ENCODE measurements around the gene ADAMTSL3.
"Not testable (repeated sequence)": the region's sequence is repeated elsewhere in the genome, so short reads cannot be mapped to it uniquely, and the experiment has no call there.

ADAMTSL3 gene

GRCh38 chr15:83964967-83965366 is 311.0 kb downstream of the ADAMTSL3 start:
- H3K4me3 ChIP-seq (ENCODE audit: low read depth in 1 of 5, low read length in 5 of 5); H3K27me3 ChIP-seq (ENCODE audit: control insufficient read depth in 5 of 5, insufficient read depth in 4 of 5, low read length in 5 of 5); H3K27ac ChIP-seq (ENCODE audit: low read depth, low read length); H3K9ac ChIP-seq (ENCODE audit: low read length in 5 of 5); H3K36me3 ChIP-seq (ENCODE audit: control insufficient read depth in 5 of 5, insufficient read depth in 5 of 5, low read length in 5 of 5); H3K9me3 ChIP-seq (ENCODE audit: control insufficient read depth in 5 of 5, low read length in 5 of 5); H3K4me1 ChIP-seq (ENCODE audit: control insufficient read depth in 5 of 5, insufficient read depth in 5 of 5, low read length in 5 of 5): not testable (repeated sequence)

GRCh38 chr15:83970295-83970890 is 316.5 kb downstream of the ADAMTSL3 start:
- Histone ChIP-seq H3K27me3 (ENCODE audit: control insufficient read depth in 5 of 5, insufficient read depth in 4 of 5, low read length in 5 of 5) (no peaks in the 10 kb centered on the region), H3K9ac (ENCODE audit: low read length in 5 of 5) (no peak overlapping the region), H3K4me1 (ENCODE audit: control insufficient read depth in 5 of 5, insufficient read depth in 5 of 5, low read length in 5 of 5) (no peaks in the 10 kb centered on the region), H3K4me3 (ENCODE audit: low read depth in 1 of 5, low read length in 5 of 5) (no peak overlapping the region), H3K36me3 (ENCODE audit: control insufficient read depth in 5 of 5, insufficient read depth in 5 of 5, low read length in 5 of 5) (peaks cover 0 to 3% (median 0%) of the 10 kb centered on the region in 5 donors), H3K27ac (ENCODE audit: low read depth, low read length) (no peak overlapping the region), H3K9me3 (ENCODE audit: control insufficient read depth in 5 of 5, low read length in 5 of 5) (peaks cover 0 to 4% (median 0%) of the 10 kb centered on the region in 5 donors)

- Histone ChIP-seq H3K36me3 (ENCODE audit: control insufficient read depth in 5 of 5, insufficient read depth in 5 of 5, low read length in 5 of 5) (peaks cover 0 to 3% (median 0%) of the 10 kb centered on the region in 5 donors), H3K4me3 (ENCODE audit: low read depth in 1 of 5, low read length in 5 of 5) (no peak overlapping the region), H3K9ac (ENCODE audit: low read length in 5 of 5) (no peak overlapping the region), H3K27me3 (ENCODE audit: control insufficient read depth in 5 of 5, insufficient read depth in 4 of 5, low read length in 5 of 5) (no peaks in the 10 kb centered on the region), H3K9me3 (ENCODE audit: control insufficient read depth in 5 of 5, low read length in 5 of 5) (peaks cover 0 to 10% (median 4%) of the 10 kb centered on the region in 5 donors), H3K27ac (ENCODE audit: low read depth, low read length) (no peak overlapping the region), H3K4me1 (ENCODE audit: control insufficient read depth in 5 of 5, insufficient read depth in 5 of 5, low read length in 5 of 5) (no peaks in the 10 kb centered on the region)
Observed at GRCh38 chr15:83971992-83972391, 318.1 kb downstream of the ADAMTSL3 start.

GRCh38 chr15:83973816-83974215 is 319.9 kb downstream of the ADAMTSL3 start:
- Histone ChIP-seq H3K4me1 (ENCODE audit: control insufficient read depth in 5 of 5, insufficient read depth in 5 of 5, low read length in 5 of 5) (no peaks in the 10 kb centered on the region), H3K36me3 (ENCODE audit: control insufficient read depth in 5 of 5, insufficient read depth in 5 of 5, low read length in 5 of 5) (peaks cover 0 to 3% (median 0%) of the 10 kb centered on the region in 5 donors), H3K27ac (ENCODE audit: low read depth, low read length) (no peak overlapping the region), H3K4me3 (ENCODE audit: low read depth in 1 of 5, low read length in 5 of 5) (no peak overlapping the region), H3K9ac (ENCODE audit: low read length in 5 of 5) (no peak overlapping the region), H3K9me3 (ENCODE audit: control insufficient read depth in 5 of 5, low read length in 5 of 5) (peaks cover 0 to 9% (median 3%) of the 10 kb centered on the region in 5 donors), H3K27me3 (ENCODE audit: control insufficient read depth in 5 of 5, insufficient read depth in 4 of 5, low read length in 5 of 5) (no peaks in the 10 kb centered on the region)

GRCh38 chr15:83977992-83978391 is 324.1 kb downstream of the ADAMTSL3 start:
- Histone ChIP-seq H3K4me3 (ENCODE audit: low read depth in 1 of 5, low read length in 5 of 5) (no peak overlapping the region), H3K4me1 (ENCODE audit: control insufficient read depth in 5 of 5, insufficient read depth in 5 of 5, low read length in 5 of 5) (no peaks in the 10 kb centered on the region), H3K9ac (ENCODE audit: low read length in 5 of 5) (no peak overlapping the region), H3K27me3 (ENCODE audit: control insufficient read depth in 5 of 5, insufficient read depth in 4 of 5, low read length in 5 of 5) (no peaks in the 10 kb centered on the region), H3K36me3 (ENCODE audit: control insufficient read depth in 5 of 5, insufficient read depth in 5 of 5, low read length in 5 of 5) (peaks cover 0 to 12% (median 4%) of the 10 kb centered on the region in 5 donors), H3K27ac (ENCODE audit: low read depth, low read length) (no peak overlapping the region), H3K9me3 (ENCODE audit: control insufficient read depth in 5 of 5, low read length in 5 of 5) (peaks cover 0 to 9% (median 3%) of the 10 kb centered on the region in 5 donors)

GRCh38 chr15:83978588-83978987 is 324.7 kb downstream of the ADAMTSL3 start:
- no peaks in the 10 kb centered on the region for H3K4me1 ChIP-seq (ENCODE audit: control insufficient read depth in 5 of 5, insufficient read depth in 5 of 5, low read length in 5 of 5)
- no peak overlapping the region for H3K27ac ChIP-seq (ENCODE audit: low read depth, low read length)
- no peak overlapping the region for H3K9ac ChIP-seq (ENCODE audit: low read length in 5 of 5)
- H3K27me3 ChIP-seq (ENCODE audit: control insufficient read depth in 5 of 5, insufficient read depth in 4 of 5, low read length in 5 of 5), result no peaks in the 10 kb centered on the region
- peaks cover 0 to 12% (median 4%) of the 10 kb centered on the region in 5 donors for H3K36me3 ChIP-seq (ENCODE audit: control insufficient read depth in 5 of 5, insufficient read depth in 5 of 5, low read length in 5 of 5)
- no peak overlapping the region for H3K4me3 ChIP-seq (ENCODE audit: low read depth in 1 of 5, low read length in 5 of 5)
- H3K9me3 ChIP-seq (ENCODE audit: control insufficient read depth in 5 of 5, low read length in 5 of 5), result peaks cover 0 to 9% (median 3%) of the 10 kb centered on the region in 5 donors

- no peak overlapping the region for H3K4me3 ChIP-seq (ENCODE audit: low read depth in 1 of 5, low read length in 5 of 5)
- peaks cover 0 to 12% (median 4%) of the 10 kb centered on the region in 5 donors for H3K36me3 ChIP-seq (ENCODE audit: control insufficient read depth in 5 of 5, insufficient read depth in 5 of 5, low read length in 5 of 5)
- H3K27ac ChIP-seq (ENCODE audit: low read depth, low read length), result no peak overlapping the region
- H3K9me3 ChIP-seq (ENCODE audit: control insufficient read depth in 5 of 5, low read length in 5 of 5), result peaks cover 0 to 9% (median 3%) of the 10 kb centered on the region in 5 donors
- H3K9ac ChIP-seq (ENCODE audit: low read length in 5 of 5), result no peak overlapping the region
- no peaks in the 10 kb centered on the region for H3K4me1 ChIP-seq (ENCODE audit: control insufficient read depth in 5 of 5, insufficient read depth in 5 of 5, low read length in 5 of 5)
- H3K27me3 ChIP-seq (ENCODE audit: control insufficient read depth in 5 of 5, insufficient read depth in 4 of 5, low read length in 5 of 5), result no peaks in the 10 kb centered on the region
Observed at GRCh38 chr15:83980637-83981036, 326.7 kb downstream of the ADAMTSL3 start.

- no peak overlapping the region for H3K9ac ChIP-seq (ENCODE audit: low read length in 5 of 5)
- H3K9me3 ChIP-seq (ENCODE audit: control insufficient read depth in 5 of 5, low read length in 5 of 5), result peaks cover 0 to 3% (median 0%) of the 10 kb centered on the region in 5 donors
- no peak overlapping the region for H3K4me3 ChIP-seq (ENCODE audit: low read depth in 1 of 5, low read length in 5 of 5)
- H3K27ac ChIP-seq (ENCODE audit: low read depth, low read length), result no peak overlapping the region
- peaks cover 0 to 12% (median 4%) of the 10 kb centered on the region in 5 donors for H3K36me3 ChIP-seq (ENCODE audit: control insufficient read depth in 5 of 5, insufficient read depth in 5 of 5, low read length in 5 of 5)
- no peaks in the 10 kb centered on the region for H3K27me3 ChIP-seq (ENCODE audit: control insufficient read depth in 5 of 5, insufficient read depth in 4 of 5, low read length in 5 of 5)
- no peaks in the 10 kb centered on the region for H3K4me1 ChIP-seq (ENCODE audit: control insufficient read depth in 5 of 5, insufficient read depth in 5 of 5, low read length in 5 of 5)
Observed at GRCh38 chr15:83982748-83983147, 328.8 kb downstream of the ADAMTSL3 start.

- Histone ChIP-seq H3K9me3 (ENCODE audit: control insufficient read depth in 5 of 5, low read length in 5 of 5) (no peaks in the 10 kb centered on the region), H3K4me1 (ENCODE audit: control insufficient read depth in 5 of 5, insufficient read depth in 5 of 5, low read length in 5 of 5) (no peaks in the 10 kb centered on the region), H3K36me3 (ENCODE audit: control insufficient read depth in 5 of 5, insufficient read depth in 5 of 5, low read length in 5 of 5) (peaks cover 0 to 12% (median 4%) of the 10 kb centered on the region in 5 donors), H3K27ac (ENCODE audit: low read depth, low read length) (no peak overlapping the region), H3K27me3 (ENCODE audit: control insufficient read depth in 5 of 5, insufficient read depth in 4 of 5, low read length in 5 of 5) (no peaks in the 10 kb centered on the region), H3K4me3 (ENCODE audit: low read depth in 1 of 5, low read length in 5 of 5) (no peak overlapping the region), H3K9ac (ENCODE audit: low read length in 5 of 5) (no peak overlapping the region)
Observed at GRCh38 chr15:83983634-83984458, 329.9 kb downstream of the ADAMTSL3 start.

GRCh38 chr15:83984601-83985000 is 330.7 kb downstream of the ADAMTSL3 start:
- Histone ChIP-seq H3K36me3 (ENCODE audit: control insufficient read depth in 5 of 5, insufficient read depth in 5 of 5, low read length in 5 of 5) (peaks cover 0 to 12% (median 4%) of the 10 kb centered on the region in 5 donors), H3K27ac (ENCODE audit: low read depth, low read length) (no peak overlapping the region), H3K9me3 (ENCODE audit: control insufficient read depth in 5 of 5, low read length in 5 of 5) (no peaks in the 10 kb centered on the region), H3K4me1 (ENCODE audit: control insufficient read depth in 5 of 5, insufficient read depth in 5 of 5, low read length in 5 of 5) (no peaks in the 10 kb centered on the region), H3K4me3 (ENCODE audit: low read depth in 1 of 5, low read length in 5 of 5) (no peak overlapping the region), H3K27me3 (ENCODE audit: control insufficient read depth in 5 of 5, insufficient read depth in 4 of 5, low read length in 5 of 5) (no peaks in the 10 kb centered on the region), H3K9ac (ENCODE audit: low read length in 5 of 5) (no peak overlapping the region)

Measured in subcutaneous abdominal adipose tissue (tissue), 5 donors.